Endothelial cell of umbilical vein (primary cell): ENCODE results near the gene STX8. TPM values are rescaled to one million over a fixed set of nuclear protein-coding genes. Genes with fewer than 3 reads are reported as not detected.

Source experiments
- BruUV-seq: library from RNA; stranded (reverse); fragments of 400-500 nt; replicated peaks from 2 replicates; lab custom pipeline; 2021; lab: Mats Ljungman, UMichigan
- CTCF ChIA-PET: fragments of 300-600, 350-600 bp; sonication (Branson Sonifier 250); formaldehyde crosslinking; loops from one replicate; lab custom pipeline; 2021; ENCODE audit warnings: antibody characterized with exemption, inconsistent platforms; lab: Charles Lee
- POLR2A ChIA-PET: fragments of 300-600, 350-600 bp; sonication (Branson Sonifier 250); formaldehyde crosslinking; loops from one replicate; lab custom pipeline; 2021; ENCODE audit warnings: antibody characterized with exemption, inconsistent platforms; lab: Charles Lee
- DNase-seq: peaks from one replicate; pipeline ENCODE4 v3.0.0-alpha.2; 2011; ENCODE audit warnings: low read depth, low spot score
- FAIRE-seq: peaks from 2 replicates; lab custom pipeline; 2011; peaks lifted over from hg19 to GRCh38; lab: Jason Lieb, UNC
- H2AFZ ChIP-seq: 2 replicates; pipeline ENCODE4 v1.6.0; 2012; ENCODE audit warnings: low read depth, low read length, control low read depth, inconsistent platforms
- H3K27ac ChIP-seq: 2 replicates; pipeline ENCODE4 v1.5.1; 2011; ENCODE audit warnings: low read depth, mild to moderate bottlenecking, control low read depth, low read length, moderate library complexity; ENCODE audit not compliant: insufficient read depth
- H3K27me3 ChIP-seq, 2 experiments: 2 replicates each; pipeline versions ENCODE4 v1.6.0 to v1.6.1; 2011; ENCODE audit warnings: low read length in 2 of 2, mixed read lengths in 1 of 2; ENCODE audit not compliant: control insufficient read depth in 2 of 2, insufficient read depth in 2 of 2
- H3K36me3 ChIP-seq, 2 experiments: 2 replicates in 1 of 2; 3 replicates in 1 of 2; pipeline ENCODE4 v1.5.1; 2011; ENCODE audit warnings: low read length in 2 of 2, mild to moderate bottlenecking in 1 of 2, moderate library complexity in 1 of 2; ENCODE audit not compliant: control insufficient read depth in 2 of 2, insufficient read depth in 2 of 2; ENCODE audit errors: extremely low read depth in 1 of 2
- H3K4me1 ChIP-seq: 3 replicates; pipeline ENCODE4 v1.5.1; 2011; ENCODE audit warnings: mild to moderate bottlenecking, low read length; ENCODE audit not compliant: control insufficient read depth, insufficient read depth; ENCODE audit errors: extremely low read depth
- H3K4me2 ChIP-seq: 2 replicates; pipeline ENCODE4 v1.6.1; 2011; ENCODE audit warnings: low read length, control low read depth, mixed read lengths; ENCODE audit not compliant: insufficient read depth
- H3K4me3 ChIP-seq, 3 experiments: fragments of 200-600 bp in 1 of 3; sonication (generic), shearing (Covaris generic) in 1 of 3; replicated peaks in 1 of 3; 2 replicates each; pipeline ENCODE4 v1.5.1; 2011 to 2016; ENCODE audit warnings: control low read depth in 3 of 3, low read length in 3 of 3, mild to moderate bottlenecking in 2 of 3, inconsistent platforms in 1 of 3, low read depth in 1 of 3, moderate library complexity in 1 of 3; ENCODE audit not compliant: insufficient read depth in 1 of 3
- H3K79me2 ChIP-seq: 2 replicates; pipeline ENCODE4 v1.6.0; 2012; ENCODE audit warnings: low read length, inconsistent platforms; ENCODE audit not compliant: control insufficient read depth, insufficient read depth
- H3K9ac ChIP-seq: replicated peaks from 2 replicates; pipeline ENCODE3; 2011; ENCODE audit warnings: low read length, control low read depth; ENCODE audit not compliant: insufficient read depth; ENCODE audit errors: extremely low read depth
- H3K9me1 ChIP-seq: replicated peaks from 3 replicates; pipeline ENCODE4 v1.6.0; 2011; ENCODE audit warnings: mild to moderate bottlenecking, low read length; ENCODE audit not compliant: control insufficient read depth, insufficient read depth; ENCODE audit errors: extremely low read depth
- H3K9me3 ChIP-seq: replicated peaks from 2 replicates; pipeline ENCODE4 v1.5.1; 2012; ENCODE audit warnings: low read length, inconsistent platforms; ENCODE audit not compliant: control insufficient read depth, insufficient read depth
- H4K20me1 ChIP-seq: replicated peaks from 2 replicates; pipeline ENCODE3; 2011; ENCODE audit warnings: mild to moderate bottlenecking, low read length; ENCODE audit not compliant: control insufficient read depth, insufficient read depth; ENCODE audit errors: extremely low read depth
- CTCF ChIP-seq, 2 donors: IDR thresholded peaks; 1 replicate in 1 of 2; 2 replicates in 1 of 2; pipeline ENCODE4 v1.5.1; 2011; ENCODE audit warnings: low read length in 2 of 2, mild to moderate bottlenecking in 2 of 2, moderate library complexity in 2 of 2, control low read depth in 1 of 2, inconsistent platforms in 1 of 2, low read depth in 1 of 2; ENCODE audit not compliant: insufficient read depth in 1 of 2; ENCODE audit errors: extremely low read depth in 1 of 2
- EZH2 ChIP-seq: IDR thresholded peaks from 2 replicates; pipeline ENCODE4 v1.6.1; 2012; ENCODE audit warnings: borderline replicate concordance, low read depth, mild to moderate bottlenecking, moderate library complexity, low read length, inconsistent platforms; ENCODE audit not compliant: severe bottlenecking
- FOS ChIP-seq: IDR thresholded peaks from 2 replicates; pipeline ENCODE4 v1.6.1; 2011; ENCODE audit warnings: mild to moderate bottlenecking, low read length, moderate library complexity, borderline replicate concordance; ENCODE audit not compliant: insufficient read depth
- GATA2 ChIP-seq: IDR thresholded peaks from 2 replicates; pipeline ENCODE4 v1.7.0; 2011; ENCODE audit warnings: low read depth, mild to moderate bottlenecking, moderate library complexity, mixed read lengths, low read length; ENCODE audit not compliant: insufficient read length, insufficient read depth
- JUN ChIP-seq: IDR thresholded peaks from 2 replicates; pipeline ENCODE4 v1.6.1; 2011; ENCODE audit warnings: borderline replicate concordance, low read depth; ENCODE audit not compliant: insufficient read length, insufficient read depth
- MAX ChIP-seq: IDR thresholded peaks from 2 replicates; pipeline ENCODE4 v1.6.1; 2011; ENCODE audit not compliant: insufficient read depth, insufficient read length
- MYC ChIP-seq: IDR thresholded peaks from one replicate; pipeline ENCODE4 v1.6.1; 2011; ENCODE audit warnings: mild to moderate bottlenecking, low read depth, low read length
- POLR2A ChIP-seq: IDR thresholded peaks from 2 replicates; pipeline ENCODE4 v1.6.1; 2012; ENCODE audit warnings: low read depth, mild to moderate bottlenecking, control low read depth, low read length
- POLR2AphosphoS5 ChIP-seq: IDR thresholded peaks from 2 replicates; pipeline ENCODE4 v1.6.1; 2012; ENCODE audit warnings: low read depth, mild to moderate bottlenecking, control low read depth, low read length, moderate library complexity; ENCODE audit not compliant: insufficient read depth
- dilution Hi-C: fragments of 300-500 bp; cut with MboI; formaldehyde crosslinking; loops from one replicate; pipeline ENCODE4 v1.15.0; 2019; ENCODE audit warnings: low sequenced_read_pairs; ENCODE audit not compliant: extremely low pct_ligation_motif_present
- intact Hi-C: fragments of 100-400 bp; cut with micrococcal nuclease; formaldehyde crosslinking; loops from one replicate; pipeline ENCODE4 v1.10.0; 2022
- polyA plus RNA-seq, 4 experiments: library from polyadenylated mRNA; depleted of rRNA in 3 of 4; stranded (reverse) in 3 of 4; unstranded in 1 of 4; fragments of >200 nt; gene quantifications; 2 replicates each; pipeline versions ENCODE4 v1.2.1 to v1.2.3, GENCODE V29; 2011 to 2012; ENCODE audit warnings: missing spikeins in 1 of 4
- total RNA-seq: library from RNA; stranded (reverse); gene quantifications from 2 replicates; pipeline ENCODE4 v1.2.3, GENCODE V29; 2021

Gene STX8
- total and polyA plus RNA-seq, 2 donors (not counting 3 experiments of a cell fraction or from before 2014, with no cell fraction given): 25.9 to 67.3 TPM

GRCh38 chr17:9435165-9435564 is 140.5 kb downstream of the STX8 start:
- FAIRE-seq (no peak), DNase-seq (no peak)
- Histone ChIP-seq H3K4me2 (no peak overlapping the region), H2AFZ (no peak overlapping the region), H3K36me3 (no peaks in the 10 kb centered on the region), H3K9me1 (no peaks in the 10 kb centered on the region), H3K79me2 (no peaks in the 10 kb centered on the region), H3K9ac (no peak overlapping the region), H3K4me1 (no peaks in the 10 kb centered on the region), H3K27me3 (no peaks in the 10 kb centered on the region), H3K9me3 (no peaks in the 10 kb centered on the region), H3K27ac (no peak overlapping the region), H4K20me1 (no peaks in the 10 kb centered on the region), H3K4me3 (no peak overlapping the region)
- no TSS peak for BruUV-seq
- CTCF ChIA-PET: no interaction called here
- TF ChIP-seq JUN: no peak
- no peak for TF ChIP-seq CTCF (IDR thresholded peaks at IDR 0.05; ENCODE audit: extremely low read depth in 1 of 2, insufficient read depth in 1 of 2, low read depth in 1 of 2, low read length in 2 of 2)
- TF ChIP-seq MAX: no peak
- no peak for TF ChIP-seq FOS
- no peak for TF ChIP-seq POLR2A
- TF ChIP-seq MYC: no peak
- TF ChIP-seq GATA2: no peak
- no peak for TF ChIP-seq EZH2
- no peak for TF ChIP-seq POLR2AphosphoS5
- dilution Hi-C loops (no loop called here), intact Hi-C loops (no loop called here)
- POLR2A ChIA-PET: interaction anchor here (0.7 kb wide), 1 partner anchor 657 kb away, joined by 3 read pairs; no protein-coding TSS in a partner anchor
